ENCODE data around the gene CCDC57.

Gene CCDC57

GRCh38 chr17:82058230-82058854 is 154.3 kb downstream of the CCDC57 start:
- DNase-seq, result no peak

DNA sequence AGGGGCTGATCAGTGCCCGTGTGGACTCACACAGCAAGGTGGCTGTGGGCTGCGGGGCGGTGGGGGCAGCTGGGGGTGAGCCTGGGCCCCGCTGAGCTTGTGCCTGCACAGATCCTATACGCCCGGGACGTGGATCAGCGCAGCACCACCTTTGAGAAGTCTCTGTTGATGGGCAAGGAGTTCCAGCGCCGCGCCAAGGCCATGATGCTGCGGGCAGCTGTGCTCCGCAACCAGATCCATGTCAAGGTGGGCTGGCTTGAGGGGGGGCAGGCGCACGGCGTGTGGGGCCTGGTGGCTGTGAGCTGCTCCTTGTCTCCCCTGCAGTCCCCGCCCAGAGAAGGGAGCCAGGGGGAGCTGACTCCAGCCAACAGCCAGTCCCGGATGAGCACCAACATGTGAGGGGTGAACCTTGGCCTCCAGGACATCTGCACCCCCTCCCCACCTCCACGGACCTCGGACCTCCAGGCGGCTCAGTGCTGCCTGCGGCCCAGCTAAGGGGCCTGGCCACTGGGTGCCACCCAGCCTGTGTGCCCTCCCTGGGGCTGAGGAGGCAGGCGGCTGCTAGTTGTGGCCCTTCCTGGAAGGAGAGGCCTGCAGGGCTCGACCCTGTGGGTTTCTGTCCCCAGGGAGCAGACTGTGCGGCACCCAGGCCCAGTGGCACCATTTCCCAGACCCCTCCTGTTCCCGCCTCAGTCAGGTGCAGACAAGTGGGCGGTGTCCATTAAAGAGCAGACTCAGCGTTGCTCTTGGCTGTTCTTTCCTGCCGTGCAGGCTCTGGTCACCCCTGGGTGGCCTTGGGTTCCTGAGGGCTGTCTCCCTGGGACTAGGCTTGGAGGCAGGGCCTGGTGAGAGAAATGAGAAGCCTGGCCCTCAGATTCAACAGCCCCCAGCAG is 155.7 kb downstream of the CCDC57 start:
- DNase-seq, result no peak

DNA sequence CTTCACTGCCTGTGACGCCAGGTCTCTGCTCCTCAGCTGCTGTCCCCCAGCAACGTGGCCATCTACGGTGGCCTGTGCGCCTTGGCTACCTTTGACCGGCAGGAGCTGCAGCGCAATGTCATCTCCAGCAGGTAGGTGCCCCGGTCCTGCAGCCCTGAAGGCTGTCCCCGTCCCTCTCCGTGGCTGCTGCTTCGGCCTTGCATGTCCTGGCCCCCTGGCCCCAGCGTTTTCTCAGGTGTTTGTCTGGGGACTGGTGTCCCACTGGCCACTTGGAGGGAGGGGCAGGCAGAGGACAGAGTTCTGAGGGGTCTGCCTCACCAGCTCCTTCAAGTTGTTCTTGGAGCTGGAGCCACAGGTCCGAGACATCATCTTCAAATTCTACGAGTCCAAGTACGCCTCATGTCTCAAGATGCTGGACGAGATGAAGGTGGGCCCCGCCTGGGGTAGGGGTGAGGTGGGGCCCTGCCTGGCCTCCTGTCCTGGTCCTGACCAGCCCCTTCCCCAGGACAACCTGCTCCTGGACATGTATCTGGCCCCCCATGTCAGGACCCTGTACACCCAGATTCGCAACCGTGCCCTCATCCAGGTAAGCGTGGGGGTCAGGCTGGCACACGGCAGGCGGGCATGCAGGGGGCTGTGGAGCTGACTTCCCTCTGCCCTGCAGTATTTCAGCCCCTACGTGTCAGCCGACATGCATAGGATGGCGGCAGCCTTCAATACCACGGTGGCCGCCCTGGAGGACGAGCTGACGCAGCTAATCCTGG is 156.5 kb downstream of the CCDC57 start:
- DNase-seq, result no peak

DNA sequence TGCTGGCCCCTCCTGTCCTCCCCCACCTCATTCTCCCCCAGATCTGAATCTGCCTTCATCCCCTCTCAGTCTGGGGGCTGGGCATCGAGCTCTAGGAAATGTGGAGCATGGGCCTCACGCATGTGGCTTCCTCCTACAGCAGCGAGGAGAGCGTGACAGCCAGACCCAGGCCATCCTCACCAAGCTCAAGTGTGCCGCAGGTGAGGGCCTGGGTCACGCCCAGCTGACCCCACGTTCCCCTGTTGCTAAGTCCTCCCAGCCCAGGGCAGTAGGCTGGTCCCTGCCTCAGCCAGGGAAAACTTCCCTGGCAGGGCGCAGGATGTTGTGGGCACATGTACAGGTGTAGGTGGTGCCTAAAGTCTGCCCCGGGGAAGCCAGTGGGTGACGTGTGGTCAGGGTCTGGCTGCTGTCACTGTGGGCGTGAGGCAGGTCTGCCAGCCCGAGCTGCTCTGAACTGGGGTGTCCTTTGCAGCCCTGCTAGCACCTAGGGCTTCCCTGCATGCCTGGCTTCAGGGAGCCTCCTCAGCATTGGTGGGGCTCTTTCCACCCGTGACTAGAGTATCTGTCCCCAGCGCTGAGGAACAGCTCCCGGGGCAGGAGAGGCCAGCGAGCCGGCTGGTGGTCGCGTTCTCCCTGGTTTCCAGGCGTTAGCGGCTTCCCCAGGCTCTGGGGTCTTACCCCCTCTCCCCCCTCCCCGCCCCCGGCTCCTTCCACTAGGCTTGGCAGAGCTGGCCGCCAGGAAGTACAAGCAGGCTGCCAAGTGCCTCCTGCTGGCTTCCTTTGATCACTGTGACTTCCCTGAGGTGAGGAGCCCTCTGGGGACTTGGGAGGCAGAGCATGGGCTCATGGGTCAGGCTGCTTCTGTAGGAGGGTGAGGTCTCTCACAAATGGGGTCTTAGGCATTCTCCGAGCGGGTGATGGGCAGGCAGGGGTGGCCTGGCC is 157.3 kb downstream of the CCDC57 start:
- no peak for DNase-seq

DNA sequence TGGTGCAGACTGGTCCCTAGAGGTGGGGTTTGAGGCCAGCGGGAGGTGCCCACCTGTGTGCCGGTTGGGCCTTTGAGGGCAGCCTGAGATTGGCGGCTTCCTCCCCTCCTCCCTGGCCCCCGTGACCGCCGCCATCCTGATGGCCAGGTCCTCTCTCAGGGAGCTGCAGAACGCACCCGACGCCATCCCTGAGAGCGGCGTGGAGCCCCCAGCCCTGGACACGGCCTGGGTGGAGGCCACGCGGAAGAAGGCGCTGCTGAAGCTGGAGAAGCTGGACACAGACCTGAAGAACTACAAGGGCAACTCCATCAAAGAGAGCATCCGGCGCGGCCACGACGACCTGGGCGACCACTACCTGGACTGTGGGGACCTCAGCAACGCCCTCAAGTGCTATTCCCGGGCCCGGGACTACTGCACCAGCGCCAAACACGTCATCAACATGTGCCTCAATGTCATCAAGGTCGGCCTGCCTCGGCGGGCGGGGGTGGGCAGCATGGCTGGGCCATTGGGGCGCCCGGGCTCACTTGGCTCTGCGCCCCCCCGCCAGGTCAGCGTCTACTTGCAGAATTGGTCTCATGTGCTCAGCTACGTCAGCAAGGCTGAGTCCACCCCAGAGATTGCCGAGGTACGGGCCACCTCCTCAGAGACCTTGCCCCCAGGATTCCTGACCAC is 158.2 kb downstream of the CCDC57 start:
- no peak for DNase-seq

DNA sequence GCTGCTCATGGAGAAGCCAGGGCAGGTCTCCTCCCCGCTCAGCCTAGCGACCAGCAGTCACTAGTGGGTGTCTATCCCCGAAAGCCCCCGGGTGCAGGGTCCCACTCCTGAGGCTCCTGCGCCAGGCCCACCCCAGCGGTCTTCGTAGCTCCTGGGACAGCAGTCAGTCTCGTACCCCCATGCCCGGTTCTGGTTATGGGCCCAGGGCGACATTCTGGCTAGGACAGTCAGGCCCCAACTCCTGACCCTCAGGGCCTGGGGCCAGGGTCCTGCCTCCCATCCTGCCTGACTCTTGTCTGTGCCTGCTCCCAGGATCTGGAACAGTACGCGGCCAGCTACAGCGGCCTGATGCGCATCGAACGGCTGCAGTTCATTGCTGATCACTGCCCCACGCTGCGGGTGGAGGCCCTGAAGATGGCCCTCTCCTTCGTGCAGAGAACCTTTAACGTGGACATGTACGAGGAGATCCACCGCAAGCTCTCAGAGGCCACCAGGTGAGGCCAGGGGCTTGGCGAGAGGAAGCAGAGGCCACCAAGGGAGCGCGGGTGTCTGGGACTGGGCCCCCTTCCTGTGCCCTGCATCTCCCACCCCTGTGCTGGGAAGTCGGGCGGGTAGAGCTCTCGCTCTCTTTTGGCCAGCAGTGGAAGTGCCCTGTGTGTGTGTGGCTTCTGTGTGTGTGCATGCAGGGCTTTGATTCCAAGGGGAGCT is 158.9 kb downstream of the CCDC57 start:
- DNase-seq, result no peak

DNA sequence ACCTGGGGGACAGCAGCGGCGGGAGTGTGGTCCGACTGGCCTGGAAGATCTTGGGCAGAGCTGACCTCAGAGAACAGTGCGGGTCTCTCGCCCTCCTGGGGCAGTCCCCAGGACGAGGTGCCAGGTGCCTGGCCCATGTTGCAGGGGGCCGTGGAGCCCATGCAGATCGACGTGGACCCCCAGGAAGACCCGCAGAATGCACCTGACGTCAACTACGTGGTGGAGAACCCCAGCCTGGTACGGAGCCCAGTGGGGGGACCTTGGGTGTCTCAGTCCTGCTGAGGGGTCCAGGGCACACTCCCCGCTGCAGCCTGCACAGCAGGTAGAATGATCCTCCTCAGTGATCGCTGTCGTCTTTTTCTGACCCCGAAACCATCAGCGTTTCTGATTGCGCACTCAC is 159.5 kb downstream of the CCDC57 start:
- DNase-seq, result no peak

GRCh38 chr17:82052638-82053059 is 160.0 kb downstream of the CCDC57 start:
- no peak for DNase-seq

- no peak for DNase-seq
These were observed 160.6 kb downstream of the CCDC57 start, which contains the start of the genes GPS1 and RFNG for GRCh38 chr17:82051776-82052637. TSS of gene GPS1 (plus strand) at chr17:82051898. CDS start at chr17:82051932, 34 bp downstream. TSS of gene RFNG (minus strand) at chr17:82051811. CDS start at chr17:82051766, 45 bp downstream.

Measured in T1000 (cell line).